SU-DHL-6 (cell line): ENCODE data around the gene WNT7B.

Experiments
- CTCF ChIP-seq: fragments of 200-600 bp; sonication (generic); IDR thresholded peaks from one replicate; pipeline ENCODE4 v1.5.1; 2017; ENCODE audit warnings: antibody characterized with exemption, mild to moderate bottlenecking, low read length, moderate library complexity; ENCODE audit not compliant: insufficient read depth, poor library complexity, severe bottlenecking
- EZH2phosphoT487 ChIP-seq: fragments of 200-600 bp; sonication (generic), shearing (Covaris generic); conservative IDR thresholded peaks from 2 replicates; pipeline ENCODE4 v1.6.1; 2018; ENCODE audit warnings: mild to moderate bottlenecking, antibody characterized with exemption, low read length, moderate library complexity, mixed read lengths

- no peak for TF ChIP-seq CTCF
- no peak for TF ChIP-seq EZH2phosphoT487
These were observed 32.8 kb upstream of the WNT7B start for GRCh38 chr22:46009730-46010129.
